ENCODE results near the gene TRMU.
"Not testable (repeated sequence)": the region's sequence is repeated elsewhere in the genome, so short reads cannot be mapped to it uniquely, and the experiment has no call there.

Gene TRMU

GRCh38 chr22:46300491-46300890, 35.0 kb upstream of the TRMU start:
- DNase-seq: no peak

GRCh38 chr22:46303347-46303965, 32.1 kb upstream of the TRMU start:
- no peak for DNase-seq

GRCh38 chr22:46308283-46308988, 27.1 kb upstream of the TRMU start:
- DNase-seq: no peak

GRCh38 chr22:46309526-46310085, 25.9 kb upstream of the TRMU start:
- no peak for DNase-seq

GRCh38 chr22:46312056-46312455, 23.5 kb upstream of the TRMU start:
- no peak for DNase-seq

- not testable (repeated sequence) for DNase-seq
Observed at GRCh38 chr22:46312848-46313247, 22.7 kb upstream of the TRMU start.

GRCh38 chr22:46315976-46316375, 19.5 kb upstream of the TRMU start:
- no peak for DNase-seq

GRCh38 chr22:46317646-46318045, 17.9 kb upstream of the TRMU start:
- no peak for DNase-seq

GRCh38 chr22:46318576-46318975, 16.9 kb upstream of the TRMU start:
- no peak for DNase-seq

- no peak for DNase-seq
Observed at GRCh38 chr22:46319319-46319718, 16.2 kb upstream of the TRMU start.

- no peak for DNase-seq
Observed at GRCh38 chr22:46320166-46320710, 15.3 kb upstream of the TRMU start.

GRCh38 chr22:46320716-46321386, 14.7 kb upstream of the TRMU start:
- no peak for DNase-seq

- DNase-seq: no peak
Observed at GRCh38 chr22:46322711-46323110, 12.8 kb upstream of the TRMU start.

GRCh38 chr22:46323162-46323561, 12.4 kb upstream of the TRMU start:
- no peak for DNase-seq

- DNase-seq: no peak
Observed at GRCh38 chr22:46326066-46326680, 9.3 kb upstream of the TRMU start.

- no peak for DNase-seq
Observed at GRCh38 chr22:46327691-46328465, 7.6 kb upstream of the TRMU start.

GRCh38 chr22:46328797-46329196, 6.7 kb upstream of the TRMU start:
- no peak for DNase-seq

- DNase-seq: no peak
Observed at GRCh38 chr22:46329616-46330015, 5.9 kb upstream of the TRMU start.

GRCh38 chr22:46330426-46330825, 5.1 kb upstream of the TRMU start:
- no peak for DNase-seq

- no peak for DNase-seq
Observed at GRCh38 chr22:46331496-46331895, 4.0 kb upstream of the TRMU start.

- no peak for DNase-seq
Observed at GRCh38 chr22:46336119-46337078, 885 bp downstream of the TRMU start.
